Neural cell (in vitro differentiated cells): ENCODE measurements around the gene FEZF2. TPM values are rescaled to one million over a fixed set of nuclear protein-coding genes. Genes with fewer than 3 reads are reported as not detected.

Source experiments
- H2AFZ ChIP-seq: fragments of 200-600, 300-800 bp; sonication (generic), shearing (Covaris generic); 2 replicates; pipeline ENCODE4 v1.6.0; 2014; ENCODE audit warnings: low read depth, mild to moderate bottlenecking, antibody characterized with exemption, low read length, moderate library complexity
- H3F3A ChIP-seq: fragments of 200-600 bp; shearing (Covaris generic); 2 replicates; pipeline ENCODE4 v1.6.1; 2016; ENCODE audit warnings: mild to moderate bottlenecking, moderate library complexity, mixed read lengths, antibody characterized with exemption, low read length; ENCODE audit not compliant: insufficient read depth, poor library complexity, severe bottlenecking
- H3K27ac ChIP-seq: fragments of 200-600, 300-800 bp; sonication (generic), shearing (Covaris generic); 2 replicates; pipeline ENCODE4 v1.5.1; 2014; ENCODE audit warnings: mild to moderate bottlenecking, low read length, moderate library complexity
- H3K27me3 ChIP-seq: fragments of 300-800, 200-600 bp; sonication (generic), shearing (Covaris generic); 2 replicates; pipeline ENCODE4 v1.6.0; 2014; ENCODE audit warnings: mild to moderate bottlenecking, low read depth, low read length, moderate library complexity; ENCODE audit not compliant: insufficient read depth
- H3K36me3 ChIP-seq: fragments of 300-800, 200-600 bp; sonication (generic), shearing (Covaris generic); 2 replicates; pipeline ENCODE4 v1.5.1; 2014; ENCODE audit warnings: mild to moderate bottlenecking, antibody characterized with exemption, low read length, moderate library complexity; ENCODE audit not compliant: insufficient read depth
- H3K4me2 ChIP-seq: fragments of 300-800, 200-600 bp; sonication (generic), shearing (Covaris generic); 2 replicates; pipeline ENCODE4 v1.6.0; 2014; ENCODE audit warnings: mild to moderate bottlenecking, low read length
- H3K4me3 ChIP-seq: fragments of 300-800, 200-600 bp; sonication (generic), shearing (Covaris generic); 2 replicates; pipeline ENCODE4 v1.5.1; 2014; ENCODE audit warnings: mild to moderate bottlenecking, low read length, moderate library complexity
- H3K79me2 ChIP-seq: fragments of 200-600 bp; shearing (Covaris generic); replicated peaks from 2 replicates; pipeline ENCODE4 v1.6.0; 2014; ENCODE audit warnings: mild to moderate bottlenecking, low read length, moderate library complexity; ENCODE audit not compliant: insufficient read depth
- H3K9ac ChIP-seq: fragments of 300-800, 200-600 bp; sonication (generic), shearing (Covaris generic); 2 replicates; pipeline ENCODE4 v1.6.1; 2016; ENCODE audit warnings: mild to moderate bottlenecking, low read length, mixed read lengths
- H3K9me2 ChIP-seq: fragments of 200-600 bp; shearing (Covaris generic); 2 replicates; pipeline ENCODE4 v1.6.1; 2016; ENCODE audit warnings: mild to moderate bottlenecking, low read length, mixed read lengths; ENCODE audit not compliant: insufficient read depth
- H3K9me3 ChIP-seq: fragments of 200-600, 300-800 bp; sonication (generic), shearing (Covaris generic); 2 replicates; pipeline ENCODE4 v1.6.1; 2016; ENCODE audit warnings: mild to moderate bottlenecking, mixed run types, low read length, moderate library complexity, mixed read lengths
- H4K20me1 ChIP-seq: fragments of 200-600 bp; shearing (Covaris generic); 2 replicates; pipeline ENCODE4 v1.6.1; 2016; ENCODE audit warnings: mild to moderate bottlenecking, mixed run types; ENCODE audit not compliant: insufficient read depth
- CTCF ChIP-seq: fragments of 450-650 bp; IDR thresholded peaks from 2 replicates; pipeline ENCODE4 v1.5.1; 2014; ENCODE audit warnings: antibody characterized with exemption, mild to moderate bottlenecking, moderate library complexity; ENCODE audit not compliant: poor library complexity, severe bottlenecking
- EP300 ChIP-seq: fragments of 450-650 bp; conservative IDR thresholded peaks from 2 replicates; pipeline ENCODE4 v1.6.1; 2014; ENCODE audit warnings: antibody characterized with exemption, mild to moderate bottlenecking, moderate library complexity; ENCODE audit not compliant: poor library complexity, severe bottlenecking
- EZH2 ChIP-seq: fragments of 200-600, 300-800 bp; shearing (Covaris generic), sonication (generic); IDR thresholded peaks from 2 replicates; pipeline ENCODE4 v1.6.1; 2014; ENCODE audit warnings: antibody characterized with exemption, low read length, borderline replicate concordance, mild to moderate bottlenecking; ENCODE audit not compliant: insufficient read depth, poor library complexity, severe bottlenecking
- MXI1 ChIP-seq: fragments of 450-650 bp; conservative IDR thresholded peaks from 2 replicates; pipeline ENCODE4 v1.6.1; 2014; ENCODE audit warnings: antibody characterized with exemption, mild to moderate bottlenecking; ENCODE audit not compliant: poor library complexity, severe bottlenecking
- POLR2AphosphoS5 ChIP-seq: IDR thresholded peaks from 2 replicates; pipeline ENCODE4 v1.6.1; 2012
- RAD21 ChIP-seq: fragments of 450-650 bp; conservative IDR thresholded peaks from 2 replicates; pipeline ENCODE4 v1.6.1; 2014; ENCODE audit warnings: antibody characterized with exemption, mild to moderate bottlenecking, moderate library complexity
- REST ChIP-seq: IDR thresholded peaks from 2 replicates; pipeline ENCODE4 v1.6.1; 2012; ENCODE audit warnings: borderline replicate concordance
- SMC3 ChIP-seq: fragments of 450-650 bp; conservative IDR thresholded peaks from 2 replicates; pipeline ENCODE4 v1.6.1; 2014; ENCODE audit warnings: antibody characterized with exemption, mild to moderate bottlenecking, moderate library complexity; ENCODE audit not compliant: poor library complexity
- TAF1 ChIP-seq: IDR thresholded peaks from 2 replicates; pipeline ENCODE4 v1.6.1; 2012; ENCODE audit warnings: low read depth
- polyA plus RNA-seq: library from polyadenylated mRNA; depleted of rRNA; stranded (reverse); fragments of >200 nt; gene quantifications from 2 replicates; pipeline ENCODE4 v1.2.3, GENCODE V29; 2014

FEZF2 gene
- polyA plus RNA-seq, 1 donor from 2014 or later = 0.47 TPM

GRCh38 chr3:62332017-62332416 is 41.3 kb downstream of the FEZF2 start:
- H4K20me1 ChIP-seq = no peaks in the 10 kb centered on the region
- no peaks in the 10 kb centered on the region for H3K9me3 ChIP-seq
- no peak overlapping the region for H3K27ac ChIP-seq
- no peaks in the 10 kb centered on the region for H3K27me3 ChIP-seq
- no peaks in the 10 kb centered on the region for H3K79me2 ChIP-seq
- no peaks in the 10 kb centered on the region for H3F3A ChIP-seq
- H3K4me2 ChIP-seq = no peak overlapping the region
- H2AFZ ChIP-seq = no peak overlapping the region
- H3K36me3 ChIP-seq = peaks cover 7% of the 10 kb centered on the region
- H3K4me3 ChIP-seq = no peak overlapping the region
- TF ChIP-seq TAF1 = no peak
- no peak for TF ChIP-seq POLR2AphosphoS5
- no peak for TF ChIP-seq SMC3
- TF ChIP-seq EZH2 = no peak
- no peak for TF ChIP-seq CTCF
- TF ChIP-seq MXI1 = no peak
- no peak for TF ChIP-seq EP300
- no peak for TF ChIP-seq REST
- no peak for TF ChIP-seq RAD21
- H3K9me2 ChIP-seq = no peaks in the 10 kb centered on the region
- H3K9ac ChIP-seq = no peak overlapping the region

- H3K4me3 ChIP-seq = no peak overlapping the region
- no peaks in the 10 kb centered on the region for H3F3A ChIP-seq
- H3K9me3 ChIP-seq = no peaks in the 10 kb centered on the region
- no peak overlapping the region for H2AFZ ChIP-seq
- H3K79me2 ChIP-seq = no peaks in the 10 kb centered on the region
- no peak overlapping the region for H3K9ac ChIP-seq
- H3K27me3 ChIP-seq = no peaks in the 10 kb centered on the region
- H4K20me1 ChIP-seq = no peaks in the 10 kb centered on the region
- no peak overlapping the region for H3K4me2 ChIP-seq
- no peaks in the 10 kb centered on the region for H3K9me2 ChIP-seq
- TF ChIP-seq POLR2AphosphoS5 (no peak), TAF1 (no peak), EP300 (no peak), MXI1 (no peak), CTCF (no peak), REST (no peak), SMC3 (no peak), RAD21 (no peak), EZH2 (no peak)
- H3K36me3 ChIP-seq = peaks cover 7% of the 10 kb centered on the region
- H3K27ac ChIP-seq = no peak overlapping the region
Observed at GRCh38 chr3:62329971-62330370, 43.4 kb downstream of the FEZF2 start.
